Thoracic aorta (tissue), 2 donors: ENCODE results near the gene HSPA4L. TPM values are rescaled to one million over a fixed set of nuclear protein-coding genes. Genes with fewer than 3 reads are reported as not detected.

Experiments
- ATAC-seq: fragments of 150-250 bp; one replicate; pipeline ENCODE4 v1.8.0; 2017; ENCODE audit warnings: low read depth; ENCODE audit not compliant: insufficient number of reproducible peaks, low FRiP score
- DNase-seq: peaks from one replicate; pipeline ENCODE4 v3.0.0-alpha.2; 2020; ENCODE audit warnings: low spot score
- H3K27ac ChIP-seq, 2 donors: fragments of 200-600 bp; sonication (generic); 1 replicate in 1 of 2; 2 replicates in 1 of 2; pipeline ENCODE4 v1.5.1; 2016; ENCODE audit warnings: mild to moderate bottlenecking in 2 of 2, moderate library complexity in 2 of 2
- H3K27me3 ChIP-seq: fragments of 200-600 bp; sonication (generic); replicated peaks from 2 replicates; pipeline ENCODE4 v1.6.0; 2016; ENCODE audit warnings: mild to moderate bottlenecking; ENCODE audit not compliant: insufficient read depth
- H3K36me3 ChIP-seq: fragments of 200-600 bp; sonication (generic); one replicate; pipeline ENCODE4 v1.5.1; 2016
- H3K4me1 ChIP-seq, 2 donors: fragments of 200-600 bp; sonication (generic); 1 replicate in 1 of 2; 2 replicates in 1 of 2; pipeline versions ENCODE4 v1.5.1 to v1.6.0; 2016; ENCODE audit warnings: low read depth in 2 of 2, mild to moderate bottlenecking in 1 of 2; ENCODE audit not compliant: control insufficient read depth in 1 of 2
- H3K4me3 ChIP-seq: fragments of 200-600 bp; sonication (generic); 2 replicates; pipeline ENCODE4 v1.5.1; 2016; ENCODE audit warnings: mild to moderate bottlenecking
- H3K9me3 ChIP-seq: fragments of 200-600 bp; sonication (generic); 2 replicates; pipeline ENCODE4 v1.5.1; 2016
- total RNA-seq, 2 donors: library from RNA; depleted of rRNA; stranded (reverse); fragments of >200 nt; gene quantifications; one replicate each; pipeline versions ENCODE4 v1.1.0 to v1.2.3, GENCODE V29; 2016
- TF ChIP-seq, protein P1 (sequence below): fragments of 200-600 bp; sonication (generic); IDR thresholded peaks from one replicate; pipeline ENCODE4 v1.5.1; 2019; ENCODE audit warnings: antibody characterized with exemption

The HSPA4L gene
- total RNA-seq, 2 donors from 2014 or later, result 5.8 to 15.9 TPM

DNA sequence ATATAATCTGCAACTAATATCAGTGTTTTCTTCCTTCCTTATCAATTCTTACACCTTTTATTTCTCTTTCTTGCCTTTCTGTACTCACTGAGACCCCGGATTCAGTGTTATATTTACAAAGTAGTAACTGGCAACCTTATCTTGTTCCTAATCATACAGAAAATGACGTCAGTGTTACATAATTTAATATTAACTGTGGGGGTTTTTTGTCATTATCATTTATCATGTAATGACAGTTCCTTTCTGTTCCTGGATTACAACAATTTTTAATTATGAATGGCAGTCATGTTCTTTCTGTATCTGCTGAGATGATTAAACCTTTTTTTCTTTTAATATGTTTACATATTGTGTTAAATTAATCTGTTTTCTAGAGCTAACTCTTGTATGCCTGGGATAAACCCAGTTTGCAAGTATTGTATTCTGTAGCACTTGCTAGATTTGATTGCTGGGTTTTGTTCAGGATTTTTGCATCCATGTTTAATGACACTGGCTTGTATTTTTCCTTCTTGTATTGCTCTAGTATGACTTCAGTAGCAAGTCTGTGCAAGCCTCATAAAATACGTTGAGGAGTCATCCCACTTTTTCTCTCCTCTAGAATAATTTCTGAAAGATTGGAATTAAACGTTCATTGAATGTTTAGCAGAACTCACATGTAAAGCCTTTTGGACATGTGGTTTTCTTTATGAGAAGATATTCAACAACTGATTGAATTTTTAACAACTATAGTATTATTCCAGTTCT is 10.4 kb upstream of the HSPA4L start:
- Histone ChIP-seq H3K27ac (no peak overlapping the region), H3K4me1 (no peaks in the 10 kb centered on the region), H3K36me3 (no peaks in the 10 kb centered on the region), H3K27me3 (no peaks in the 10 kb centered on the region), H3K4me3 (no peak overlapping the region), H3K9me3 (no peaks in the 10 kb centered on the region)
- DNase-seq, result no peak
- no peak for ATAC-seq
- TF ChIP-seq, protein P1, sequence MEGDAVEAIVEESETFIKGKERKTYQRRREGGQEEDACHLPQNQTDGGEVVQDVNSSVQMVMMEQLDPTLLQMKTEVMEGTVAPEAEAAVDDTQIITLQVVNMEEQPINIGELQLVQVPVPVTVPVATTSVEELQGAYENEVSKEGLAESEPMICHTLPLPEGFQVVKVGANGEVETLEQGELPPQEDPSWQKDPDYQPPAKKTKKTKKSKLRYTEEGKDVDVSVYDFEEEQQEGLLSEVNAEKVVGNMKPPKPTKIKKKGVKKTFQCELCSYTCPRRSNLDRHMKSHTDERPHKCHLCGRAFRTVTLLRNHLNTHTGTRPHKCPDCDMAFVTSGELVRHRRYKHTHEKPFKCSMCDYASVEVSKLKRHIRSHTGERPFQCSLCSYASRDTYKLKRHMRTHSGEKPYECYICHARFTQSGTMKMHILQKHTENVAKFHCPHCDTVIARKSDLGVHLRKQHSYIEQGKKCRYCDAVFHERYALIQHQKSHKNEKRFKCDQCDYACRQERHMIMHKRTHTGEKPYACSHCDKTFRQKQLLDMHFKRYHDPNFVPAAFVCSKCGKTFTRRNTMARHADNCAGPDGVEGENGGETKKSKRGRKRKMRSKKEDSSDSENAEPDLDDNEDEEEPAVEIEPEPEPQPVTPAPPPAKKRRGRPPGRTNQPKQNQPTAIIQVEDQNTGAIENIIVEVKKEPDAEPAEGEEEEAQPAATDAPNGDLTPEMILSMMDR, result no peak

DNA sequence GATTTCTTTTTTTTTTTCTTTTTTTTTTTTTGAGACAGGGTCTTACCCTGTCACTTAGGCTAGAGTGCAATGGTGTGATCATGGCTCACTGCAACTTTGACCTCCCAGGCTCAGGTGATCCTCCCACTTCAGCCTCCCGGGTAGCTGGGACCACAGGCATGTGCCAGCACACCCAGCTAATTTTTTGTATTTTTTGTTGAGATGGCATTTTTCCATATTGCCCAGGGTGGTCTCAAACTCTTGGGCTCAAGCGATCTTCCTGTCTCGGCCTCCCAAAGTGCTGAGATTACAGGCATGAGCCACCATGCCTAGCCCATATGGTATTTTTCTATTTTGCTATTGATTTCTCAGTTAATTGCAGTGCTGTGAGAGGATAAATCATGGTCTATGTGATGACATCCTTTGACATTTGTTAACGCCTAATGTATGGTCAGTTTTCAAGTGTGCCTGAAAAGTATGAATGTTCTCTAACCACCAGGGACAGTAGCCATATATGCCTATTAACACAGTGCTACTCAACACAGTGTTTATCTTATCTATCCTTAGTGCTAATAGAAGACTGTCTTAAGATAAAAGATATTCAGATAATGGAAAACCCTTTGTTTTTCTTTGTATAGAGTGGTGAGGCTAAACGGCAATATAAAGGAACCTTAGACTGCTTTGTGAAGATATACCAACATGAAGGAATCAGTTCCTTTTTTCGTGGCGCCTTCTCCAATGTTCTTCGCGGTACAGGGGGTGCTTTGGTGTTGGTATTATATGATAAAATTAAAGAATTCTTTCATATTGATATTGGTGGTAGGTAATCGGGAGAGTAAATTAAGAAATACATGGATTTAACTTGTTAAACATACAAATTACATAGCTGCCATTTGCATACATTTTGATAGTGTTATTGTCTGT is 9.1 kb upstream of the HSPA4L start:
- H3K27ac ChIP-seq, result no peak overlapping the region
- H3K4me3 ChIP-seq, result no peak overlapping the region
- no peaks in the 10 kb centered on the region for H3K9me3 ChIP-seq
- no peaks in the 10 kb centered on the region for H3K36me3 ChIP-seq
- ATAC-seq (no peak), DNase-seq (no peak)
- TF ChIP-seq, protein P1, result no peak
- no peaks in the 10 kb centered on the region for H3K27me3 ChIP-seq
- H3K4me1 ChIP-seq, result no peaks in the 10 kb centered on the region

DNA sequence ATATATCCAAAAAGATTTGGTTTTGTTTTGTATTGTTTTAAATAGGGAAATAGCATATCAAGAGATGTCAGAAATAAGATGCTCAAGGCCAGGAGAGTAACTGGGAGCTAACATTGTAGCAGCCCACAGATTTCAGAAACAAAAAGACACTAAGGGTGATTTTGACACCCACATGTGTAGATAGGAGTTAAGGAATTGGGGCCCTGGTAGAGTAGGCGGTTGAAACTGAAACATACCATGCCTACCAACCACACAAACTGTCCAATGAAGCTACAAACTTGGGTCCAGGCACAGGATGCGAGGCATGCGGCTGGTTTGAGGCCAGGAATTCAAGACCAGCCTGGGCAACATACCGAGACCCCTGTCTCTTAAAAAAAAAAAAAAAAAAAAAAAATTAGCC is 6.3 kb upstream of the HSPA4L start:
- Histone ChIP-seq H3K4me1 (no peaks in the 10 kb centered on the region), H3K9me3 (no peaks in the 10 kb centered on the region), H3K36me3 (no peaks in the 10 kb centered on the region), H3K27ac (no peak overlapping the region), H3K27me3 (no peaks in the 10 kb centered on the region), H3K4me3 (no peak overlapping the region)
- DNase-seq (no peak), ATAC-seq (no peak)
- TF ChIP-seq, protein P1, result no peak

DNA sequence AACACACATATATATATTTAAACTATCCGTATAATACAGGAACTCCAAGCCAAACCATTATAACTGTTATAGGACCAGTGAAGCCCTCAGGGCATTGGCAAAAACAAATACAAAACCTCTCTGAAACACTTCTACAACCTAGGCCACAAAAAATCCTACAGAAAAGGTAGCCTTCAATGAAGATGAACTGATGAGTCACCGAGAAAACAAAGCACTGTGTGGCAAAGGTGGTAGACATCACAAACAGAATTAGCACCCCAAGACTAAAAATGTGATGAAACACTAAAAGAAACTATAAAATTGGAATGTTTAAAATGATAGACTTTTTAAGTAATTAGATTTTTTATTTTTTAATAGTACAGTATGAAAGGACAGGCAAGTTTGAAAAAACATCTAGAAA is 5.5 kb upstream of the HSPA4L start:
- Histone ChIP-seq H3K27ac (no peak overlapping the region), H3K36me3 (no peaks in the 10 kb centered on the region), H3K9me3 (no peaks in the 10 kb centered on the region), H3K4me3 (no peak overlapping the region), H3K4me1 (no peaks in the 10 kb centered on the region), H3K27me3 (no peaks in the 10 kb centered on the region)
- ATAC-seq (no peak), DNase-seq (no peak)
- TF ChIP-seq, protein P1, result no peak

DNA sequence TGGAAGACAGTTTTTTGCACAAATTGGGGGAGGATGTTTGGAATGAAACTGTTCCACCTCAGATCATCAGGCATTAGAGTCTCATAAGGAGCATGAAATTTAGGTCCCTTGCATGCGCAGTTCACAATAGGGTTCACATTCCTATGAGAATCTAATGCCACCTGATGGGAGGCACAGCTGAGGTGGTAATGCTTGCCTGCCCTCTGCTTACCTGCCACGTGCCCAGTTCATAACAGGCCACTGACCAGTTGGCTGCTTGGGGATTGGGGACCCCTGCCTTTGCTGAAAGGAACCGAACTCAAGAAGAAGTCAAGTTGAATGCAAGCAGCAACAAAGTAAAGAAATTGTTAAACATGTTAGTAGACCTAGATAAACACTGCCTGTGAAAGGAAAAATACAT is 4.6 kb upstream of the HSPA4L start:
- Histone ChIP-seq H3K27me3 (no peaks in the 10 kb centered on the region), H3K27ac (no peak overlapping the region), H3K4me3 (no peak overlapping the region), H3K9me3 (no peaks in the 10 kb centered on the region), H3K36me3 (no peaks in the 10 kb centered on the region), H3K4me1 (no peaks in the 10 kb centered on the region)
- DNase-seq (no peak), ATAC-seq (no peak)
- TF ChIP-seq, protein P1, result no peak
